Fibroblast of mammary gland (primary cell): ENCODE measurements around the gene KCNK7.
"Not testable (repeated sequence)": the region's sequence is repeated elsewhere in the genome, so short reads cannot be mapped to it uniquely, and the experiment has no call there.

Source experiments
- DNase-seq: peaks from one replicate; pipeline ENCODE4 v3.0.0-alpha.2; 2010; ENCODE audit warnings: low read depth
- H3K4me3 ChIP-seq: 2 replicates; pipeline ENCODE4 v1.5.1; 2011; ENCODE audit warnings: low read depth, mild to moderate bottlenecking, low read length, moderate library complexity; ENCODE audit not compliant: control insufficient read depth
- TF ChIP-seq, protein P1 (sequence below): conservative IDR thresholded peaks from 2 replicates; pipeline ENCODE4 v1.5.1; 2011; ENCODE audit warnings: low read depth, low read length, inconsistent platforms; ENCODE audit not compliant: control insufficient read depth, insufficient read depth

The KCNK7 gene

GRCh38 chr11:65569164-65569972, 26.2 kb downstream of the KCNK7 start:
- peak overlapping the region; percentile 87 for H3K4me3 ChIP-seq
- DNase-seq: no peak
- TF ChIP-seq, protein P1, sequence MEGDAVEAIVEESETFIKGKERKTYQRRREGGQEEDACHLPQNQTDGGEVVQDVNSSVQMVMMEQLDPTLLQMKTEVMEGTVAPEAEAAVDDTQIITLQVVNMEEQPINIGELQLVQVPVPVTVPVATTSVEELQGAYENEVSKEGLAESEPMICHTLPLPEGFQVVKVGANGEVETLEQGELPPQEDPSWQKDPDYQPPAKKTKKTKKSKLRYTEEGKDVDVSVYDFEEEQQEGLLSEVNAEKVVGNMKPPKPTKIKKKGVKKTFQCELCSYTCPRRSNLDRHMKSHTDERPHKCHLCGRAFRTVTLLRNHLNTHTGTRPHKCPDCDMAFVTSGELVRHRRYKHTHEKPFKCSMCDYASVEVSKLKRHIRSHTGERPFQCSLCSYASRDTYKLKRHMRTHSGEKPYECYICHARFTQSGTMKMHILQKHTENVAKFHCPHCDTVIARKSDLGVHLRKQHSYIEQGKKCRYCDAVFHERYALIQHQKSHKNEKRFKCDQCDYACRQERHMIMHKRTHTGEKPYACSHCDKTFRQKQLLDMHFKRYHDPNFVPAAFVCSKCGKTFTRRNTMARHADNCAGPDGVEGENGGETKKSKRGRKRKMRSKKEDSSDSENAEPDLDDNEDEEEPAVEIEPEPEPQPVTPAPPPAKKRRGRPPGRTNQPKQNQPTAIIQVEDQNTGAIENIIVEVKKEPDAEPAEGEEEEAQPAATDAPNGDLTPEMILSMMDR: no peak

DNA sequence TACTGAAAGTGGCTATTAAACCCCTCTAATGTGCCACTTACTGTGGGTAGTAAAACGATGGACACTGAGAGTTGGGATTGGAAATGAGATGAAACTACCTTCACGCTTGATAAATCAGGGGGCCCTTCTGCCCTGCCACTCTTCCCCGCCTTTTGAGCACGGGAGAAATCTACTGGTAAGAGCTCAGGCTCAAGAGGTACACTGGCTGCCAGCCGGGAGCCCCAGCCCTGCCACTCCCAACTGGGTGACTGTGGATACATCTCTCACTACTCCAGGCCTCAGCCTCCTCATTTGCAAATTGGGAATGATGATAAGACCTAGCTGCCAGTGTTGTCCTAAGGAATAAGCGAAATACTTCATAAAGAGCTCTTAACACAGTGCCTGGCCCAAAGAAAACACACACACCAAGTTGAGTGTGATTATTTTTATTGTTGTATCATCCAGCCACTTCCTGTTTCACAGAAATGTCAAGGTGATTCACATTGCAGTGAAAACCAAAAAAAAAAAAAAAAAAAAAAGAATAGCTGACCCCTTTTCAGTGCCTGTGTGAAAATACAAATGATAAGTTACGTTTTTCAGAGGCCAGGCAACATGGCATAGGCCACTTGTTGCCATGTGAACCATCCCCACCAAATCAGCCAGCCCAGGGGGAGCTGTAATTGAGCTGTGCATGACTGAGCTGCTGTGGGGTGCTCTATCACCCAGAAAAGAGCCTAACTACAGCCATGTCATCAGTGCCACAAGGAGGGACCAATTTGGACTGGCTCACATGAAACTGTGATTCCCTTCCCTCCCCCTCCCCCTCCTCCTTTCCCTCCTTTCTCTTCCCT, 29.8 kb downstream of the KCNK7 start:
- no peak for DNase-seq
- no peak overlapping the region for H3K4me3 ChIP-seq

DNA sequence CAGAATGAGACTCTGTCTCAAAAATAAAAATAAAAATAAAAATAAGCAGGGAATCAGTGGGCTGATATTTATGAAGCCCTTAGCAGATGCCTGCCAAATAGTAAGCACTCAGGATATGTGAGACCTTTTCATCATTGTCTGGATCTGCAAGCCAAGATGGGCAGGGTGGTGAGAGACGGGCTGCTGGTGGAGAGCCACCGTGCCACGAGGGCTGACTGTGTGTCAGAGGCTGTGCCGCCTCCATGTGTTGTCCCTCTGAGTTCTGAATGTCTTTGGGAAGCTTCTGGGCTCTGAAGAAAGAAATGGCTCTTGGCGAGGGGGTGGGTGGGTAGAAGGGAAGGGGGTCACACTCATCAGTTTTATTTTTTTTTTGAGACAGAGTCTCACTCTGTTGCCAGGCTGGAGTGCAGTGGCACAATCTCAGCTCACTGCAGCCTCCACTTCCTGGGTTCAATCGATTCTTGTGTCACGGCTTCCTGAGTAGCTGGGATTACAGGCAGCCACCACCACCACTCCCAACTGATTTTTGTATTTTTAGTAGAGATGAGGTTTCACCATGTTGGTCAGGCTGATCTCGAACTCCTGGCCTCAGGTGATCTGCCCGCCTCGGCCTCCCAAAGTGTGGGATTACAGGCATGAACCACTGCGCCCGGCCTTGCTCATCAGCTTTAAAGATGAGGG, 30.6 kb downstream of the KCNK7 start:
- H3K4me3 ChIP-seq, DNase-seq: not testable (repeated sequence)

More for the DNA sequence above, 29.8 kb downstream of the KCNK7 start:
- TF ChIP-seq, protein P1: no peak

GRCh38 chr11:65563601-65564000, 32.0 kb downstream of the KCNK7 start:
- peak; percentile 29 for DNase-seq
- no peak overlapping the region for H3K4me3 ChIP-seq
- TF ChIP-seq, protein P1: no peak

DNA sequence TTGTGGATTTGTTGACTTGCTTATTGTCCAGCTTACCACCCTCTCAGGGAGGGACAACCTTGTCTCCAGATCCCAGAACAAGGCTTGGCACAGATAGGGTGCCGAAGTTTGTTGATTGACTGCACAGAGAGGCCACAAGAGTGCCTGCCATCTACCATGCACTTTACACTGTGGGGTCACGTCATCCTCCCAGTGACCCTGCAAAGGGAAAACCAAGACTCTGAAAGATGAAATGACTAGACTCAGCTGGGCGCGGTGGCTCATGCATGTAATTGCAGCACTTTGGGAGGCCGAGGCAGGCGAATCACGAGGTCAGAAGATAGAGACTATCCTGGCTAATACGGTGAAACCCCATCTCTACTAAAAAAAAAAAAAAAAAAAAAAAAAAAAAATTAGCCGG, 32.8 kb downstream of the KCNK7 start:
- no peak for DNase-seq
- H3K4me3 ChIP-seq: no peak overlapping the region
- TF ChIP-seq, protein P1: no peak

- no peak overlapping the region for H3K4me3 ChIP-seq
- TF ChIP-seq, protein P1: no peak
- no peak for DNase-seq
Observed at GRCh38 chr11:65562020-65562419, 33.6 kb downstream of the KCNK7 start.
